Measurements from ENCODE around the gene NDUFB11.
"Not testable (repeated sequence)": the region's sequence is repeated elsewhere in the genome, so short reads cannot be mapped to it uniquely, and the experiment has no call there.

Gene NDUFB11

DNA sequence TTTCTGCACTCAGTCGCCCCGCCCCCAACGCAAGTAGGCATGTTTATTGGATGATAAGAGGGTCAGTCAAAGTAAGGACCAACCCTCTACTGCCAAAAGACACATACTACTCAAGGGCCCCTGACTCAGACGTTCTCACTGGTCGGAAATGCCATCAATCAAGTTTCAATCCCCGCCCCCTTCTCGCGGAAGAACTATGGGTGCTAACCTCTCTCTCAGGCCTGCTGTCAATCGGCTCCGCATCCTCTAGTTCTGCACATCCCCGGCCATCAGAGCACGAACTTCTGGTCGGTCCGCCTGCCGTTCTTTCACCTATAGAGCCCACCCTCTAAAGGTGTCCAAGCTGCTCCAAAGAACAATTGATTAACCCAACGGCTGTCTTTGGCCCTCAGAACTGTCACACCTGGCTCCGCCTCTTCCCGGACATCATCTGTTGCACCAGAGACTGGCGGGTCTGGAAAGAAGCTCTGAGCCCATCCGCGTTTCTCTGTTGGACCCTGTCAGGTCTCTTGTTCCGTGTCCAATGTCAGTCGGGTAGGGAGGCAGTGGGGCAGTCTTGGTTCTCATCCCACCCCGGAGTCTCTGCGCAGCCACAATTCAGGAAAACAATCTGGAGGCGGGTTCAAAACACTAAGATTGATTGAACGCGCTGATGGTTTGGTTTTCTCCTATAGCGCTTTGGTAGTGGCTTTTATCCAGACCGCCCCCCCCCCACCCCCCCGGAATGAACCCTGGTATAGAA is 15.2 kb downstream of the NDUFB11 start:
- TF ChIP-seq FOXP2 (optimal IDR thresholded peaks at IDR 0.05; ENCODE audit: control extremely low read depth, extremely low read length, insufficient read depth), result no peak
- no peak for TF ChIP-seq POLR2AphosphoS5 (IDR thresholded peaks at IDR 0.05; ENCODE audit: borderline replicate concordance, low read depth, low read length)
- TF ChIP-seq EZH2 (IDR thresholded peaks at IDR 0.05), result no peak
- H3K27ac ChIP-seq, result no peak overlapping the region
- peak; percentile 80 for DNase-seq (ENCODE audit: low read depth, low spot score)
- H3K36me3 ChIP-seq (ENCODE audit: insufficient read depth, low read length), result no peaks in the 10 kb centered on the region
- H3K9me3 ChIP-seq (ENCODE audit: low read depth, low read length), result no peaks in the 10 kb centered on the region
- peak overlapping the region; percentile 75 for H3K4me3 ChIP-seq
- no peak overlapping the region for H3K9ac ChIP-seq (ENCODE audit: insufficient read length)

DNA sequence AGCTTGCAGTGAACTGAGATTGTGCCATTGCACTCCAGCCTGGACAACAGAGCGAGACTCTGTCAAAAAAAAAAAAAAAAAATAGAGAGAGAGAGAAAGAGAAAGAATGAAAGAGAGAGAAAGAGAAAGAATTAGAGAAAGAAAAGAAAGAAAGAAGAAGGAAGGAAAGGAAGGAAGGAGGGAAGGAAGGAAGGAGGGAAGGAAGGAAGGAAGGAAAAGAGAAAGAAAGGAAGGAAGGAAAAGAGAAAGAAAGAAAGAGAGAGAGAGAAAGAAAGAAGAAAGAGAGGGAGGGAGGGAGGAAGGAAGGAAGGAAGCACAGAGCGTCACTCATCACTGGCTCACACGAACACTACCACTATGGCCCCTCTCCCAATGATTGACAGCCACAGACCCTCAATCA is 20.0 kb downstream of the NDUFB11 start:
- DNase-seq (ENCODE audit: low read depth, low spot score); H3K36me3 ChIP-seq (ENCODE audit: insufficient read depth, low read length); H3K4me3 ChIP-seq; H3K27ac ChIP-seq; H3K9ac ChIP-seq (ENCODE audit: insufficient read length); H3K9me3 ChIP-seq (ENCODE audit: low read depth, low read length): not testable (repeated sequence)

- H3K9ac ChIP-seq (ENCODE audit: insufficient read length); DNase-seq (ENCODE audit: low read depth, low spot score); H3K9me3 ChIP-seq (ENCODE audit: low read depth, low read length); H3K36me3 ChIP-seq (ENCODE audit: insufficient read depth, low read length); H3K27ac ChIP-seq; H3K4me3 ChIP-seq: not testable (repeated sequence)
Observed at GRCh38 chrX:47116551-47117110, 27.9 kb downstream of the NDUFB11 start.

DNA sequence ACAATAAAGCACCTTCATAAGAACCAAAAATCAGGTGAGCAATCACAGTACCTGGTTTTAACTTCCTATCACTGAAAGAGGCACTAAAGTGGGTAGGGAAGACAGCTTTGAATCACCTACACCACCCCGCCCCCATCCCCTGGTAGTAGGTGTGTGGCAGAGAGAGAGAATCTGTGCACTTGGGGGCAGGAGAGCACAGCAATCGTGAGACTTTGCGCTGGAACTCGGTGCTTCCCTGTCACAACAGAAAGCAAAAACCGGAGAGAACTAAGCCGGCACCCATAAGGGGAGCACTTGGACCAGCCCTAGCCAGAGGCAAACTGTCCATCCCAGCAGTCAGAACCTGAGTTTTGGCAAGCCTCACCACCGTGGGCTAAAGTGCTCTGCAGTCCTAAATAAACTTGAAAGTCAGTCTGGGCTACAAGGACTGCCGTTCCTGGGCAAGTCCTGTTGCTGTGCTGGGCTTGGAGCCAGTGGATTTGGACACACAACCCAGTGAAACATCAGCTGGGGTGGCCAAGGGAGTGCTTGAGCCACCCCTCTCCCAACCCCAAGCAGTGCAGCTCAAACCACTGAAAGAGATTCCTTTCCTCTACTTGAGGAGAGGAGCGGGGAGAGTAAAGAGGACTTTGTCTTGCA is 32.1 kb downstream of the NDUFB11 start:
- no peak overlapping the region for H3K27ac ChIP-seq

DNA sequence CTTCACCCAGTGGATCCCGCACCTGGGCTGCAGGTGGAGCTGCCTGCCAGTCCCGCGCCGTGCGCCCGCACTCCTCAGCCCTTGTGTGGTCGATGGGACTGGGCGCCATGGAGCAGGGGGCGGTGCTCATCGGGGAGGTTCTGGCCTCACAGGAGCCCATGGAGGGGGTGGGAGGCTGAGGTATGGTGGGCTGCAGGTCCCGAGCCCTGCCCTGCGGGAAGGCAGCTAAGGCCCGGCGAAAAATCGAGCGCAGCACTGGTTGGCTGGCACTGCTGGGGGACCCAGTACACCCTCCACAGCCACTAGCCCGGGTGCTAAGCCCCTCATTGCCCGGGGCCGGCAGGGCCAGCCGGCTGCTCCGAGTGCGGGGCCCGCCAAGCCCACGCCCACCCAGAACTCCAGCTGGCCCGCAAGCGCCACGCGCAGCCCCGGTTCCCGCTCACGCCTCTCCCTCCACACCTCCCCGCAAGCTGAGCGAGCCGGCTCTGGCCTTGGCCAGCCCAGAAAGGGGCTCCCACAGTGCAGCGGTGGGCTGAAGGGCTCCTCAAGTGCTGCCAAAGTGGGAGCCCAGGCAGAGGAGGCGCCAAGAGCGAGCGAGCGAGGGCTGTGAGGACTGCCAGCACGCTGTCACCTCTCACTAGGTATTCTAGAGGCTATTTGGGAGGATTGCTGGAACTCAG is 33.4 kb downstream of the NDUFB11 start:
- H3K4me3 ChIP-seq; H3K9me3 ChIP-seq (ENCODE audit: low read depth, low read length); H3K27ac ChIP-seq; H3K9ac ChIP-seq (ENCODE audit: insufficient read length); H3K36me3 ChIP-seq (ENCODE audit: insufficient read depth, low read length); DNase-seq (ENCODE audit: low read depth, low spot score): not testable (repeated sequence)

More for the DNA sequence above, 32.1 kb downstream of the NDUFB11 start:
- Histone ChIP-seq H3K9ac (ENCODE audit: insufficient read length) (no peak overlapping the region), H3K4me3 (no peak overlapping the region), H3K9me3 (ENCODE audit: low read depth, low read length) (no peaks in the 10 kb centered on the region), H3K36me3 (ENCODE audit: insufficient read depth, low read length) (no peaks in the 10 kb centered on the region)
- no peak for DNase-seq (ENCODE audit: low read depth, low spot score)
- TF ChIP-seq FOXP2 (optimal IDR thresholded peaks at IDR 0.05; ENCODE audit: control extremely low read depth, extremely low read length, insufficient read depth) (no peak), POLR2AphosphoS5 (IDR thresholded peaks at IDR 0.05; ENCODE audit: borderline replicate concordance, low read depth, low read length) (no peak), EZH2 (IDR thresholded peaks at IDR 0.05) (no peak)

- Histone ChIP-seq H3K9ac (ENCODE audit: insufficient read length) (no peak overlapping the region), H3K9me3 (ENCODE audit: low read depth, low read length) (no peaks in the 10 kb centered on the region), H3K27ac (no peak overlapping the region), H3K4me3 (no peak overlapping the region), H3K36me3 (ENCODE audit: insufficient read depth, low read length) (no peaks in the 10 kb centered on the region)
- TF ChIP-seq FOXP2 (optimal IDR thresholded peaks at IDR 0.05; ENCODE audit: control extremely low read depth, extremely low read length, insufficient read depth) (no peak), POLR2AphosphoS5 (IDR thresholded peaks at IDR 0.05; ENCODE audit: borderline replicate concordance, low read depth, low read length) (no peak), EZH2 (IDR thresholded peaks at IDR 0.05) (no peak)
- DNase-seq (ENCODE audit: low read depth, low spot score), result no peak
Observed at GRCh38 chrX:47101206-47101605, 43.3 kb downstream of the NDUFB11 start.

GRCh38 chrX:47098338-47099094 is 46.0 kb downstream of the NDUFB11 start:
- no peak overlapping the region for H3K4me3 ChIP-seq
- TF ChIP-seq EZH2 (IDR thresholded peaks at IDR 0.05), result no peak
- no peak for TF ChIP-seq FOXP2 (optimal IDR thresholded peaks at IDR 0.05; ENCODE audit: control extremely low read depth, extremely low read length, insufficient read depth)
- TF ChIP-seq POLR2AphosphoS5 (IDR thresholded peaks at IDR 0.05; ENCODE audit: borderline replicate concordance, low read depth, low read length), result no peak
- H3K27ac ChIP-seq, result no peak overlapping the region
- H3K9me3 ChIP-seq (ENCODE audit: low read depth, low read length), result no peaks in the 10 kb centered on the region
- no peaks in the 10 kb centered on the region for H3K36me3 ChIP-seq (ENCODE audit: insufficient read depth, low read length)
- DNase-seq (ENCODE audit: low read depth, low spot score), result no peak
- no peak overlapping the region for H3K9ac ChIP-seq (ENCODE audit: insufficient read length)

DNA sequence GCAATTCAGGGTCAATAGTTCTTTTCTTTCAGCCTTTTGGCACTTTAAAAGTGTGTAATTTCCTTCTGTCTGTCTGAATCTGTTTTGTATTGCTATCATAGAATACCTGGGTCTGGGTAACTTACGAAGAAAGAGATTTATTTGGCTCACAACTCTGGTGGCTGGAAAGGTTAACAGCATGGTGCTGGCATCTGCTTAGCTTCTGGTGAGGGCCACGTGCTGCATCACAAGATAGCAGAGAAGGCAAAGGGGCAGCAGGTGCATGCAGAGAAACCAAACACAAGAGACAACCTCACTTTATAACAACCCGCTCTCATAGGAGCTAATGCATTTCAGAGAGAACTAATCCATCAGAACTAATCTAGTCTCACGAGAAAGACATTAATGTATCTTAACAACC is 47.5 kb downstream of the NDUFB11 start:
- H3K9me3 ChIP-seq (ENCODE audit: low read depth, low read length), result no peaks in the 10 kb centered on the region
- no peak overlapping the region for H3K27ac ChIP-seq
- H3K36me3 ChIP-seq (ENCODE audit: insufficient read depth, low read length), result no peaks in the 10 kb centered on the region
- TF ChIP-seq EZH2 (IDR thresholded peaks at IDR 0.05), result no peak
- no peak for TF ChIP-seq FOXP2 (optimal IDR thresholded peaks at IDR 0.05; ENCODE audit: control extremely low read depth, extremely low read length, insufficient read depth)
- TF ChIP-seq POLR2AphosphoS5 (IDR thresholded peaks at IDR 0.05; ENCODE audit: borderline replicate concordance, low read depth, low read length), result no peak
- no peak overlapping the region for H3K9ac ChIP-seq (ENCODE audit: insufficient read length)
- no peak for DNase-seq (ENCODE audit: low read depth, low spot score)
- H3K4me3 ChIP-seq, result no peak overlapping the region

Data from SK-N-MC (cell line).